ENCODE measurements around the gene MPPED1.

Gene MPPED1

DNA sequence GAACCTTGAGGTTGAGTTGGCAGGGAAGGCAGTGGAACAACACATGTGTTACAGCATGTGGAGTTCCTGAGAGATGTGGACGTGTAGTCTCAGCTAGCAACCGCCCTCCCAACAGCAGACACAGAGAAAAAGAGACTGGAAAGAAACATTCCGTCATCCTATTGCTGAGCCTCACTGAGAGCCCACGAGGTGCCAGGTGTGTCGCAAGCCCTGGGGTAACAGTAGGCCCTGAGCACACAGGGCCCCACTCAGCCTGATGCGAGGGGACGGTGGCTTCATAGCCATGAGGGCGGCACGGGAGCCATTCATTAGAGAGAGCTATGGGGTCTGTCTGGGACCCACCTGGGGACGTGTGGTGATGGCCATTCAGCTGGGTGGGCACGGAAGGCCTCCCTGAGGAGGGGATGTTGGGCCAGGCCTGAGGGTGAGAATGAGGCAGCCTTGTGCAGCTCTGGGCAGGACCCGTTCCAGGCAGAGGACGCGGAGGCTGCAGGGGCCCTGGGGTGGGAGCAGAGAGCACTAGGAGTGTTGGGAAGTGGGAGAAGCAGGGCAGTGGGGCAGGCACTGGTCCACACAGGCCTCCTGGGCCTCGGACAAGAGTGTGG lies 26.2 kb downstream of the MPPED1 start:
- TF ChIP-seq CTCF (conservative IDR thresholded peaks at IDR 0.05) (no peak), ZFX (IDR thresholded peaks at IDR 0.05) (no peak)
- H3K27ac ChIP-seq = no peak overlapping the region

- H3K27ac ChIP-seq = no peak overlapping the region
- TF ChIP-seq ZFX (IDR thresholded peaks at IDR 0.05) (no peak), CTCF (conservative IDR thresholded peaks at IDR 0.05) (no peak)
These were observed 27.0 kb downstream of the MPPED1 start for GRCh38 chr22:43438666-43439347.

DNA sequence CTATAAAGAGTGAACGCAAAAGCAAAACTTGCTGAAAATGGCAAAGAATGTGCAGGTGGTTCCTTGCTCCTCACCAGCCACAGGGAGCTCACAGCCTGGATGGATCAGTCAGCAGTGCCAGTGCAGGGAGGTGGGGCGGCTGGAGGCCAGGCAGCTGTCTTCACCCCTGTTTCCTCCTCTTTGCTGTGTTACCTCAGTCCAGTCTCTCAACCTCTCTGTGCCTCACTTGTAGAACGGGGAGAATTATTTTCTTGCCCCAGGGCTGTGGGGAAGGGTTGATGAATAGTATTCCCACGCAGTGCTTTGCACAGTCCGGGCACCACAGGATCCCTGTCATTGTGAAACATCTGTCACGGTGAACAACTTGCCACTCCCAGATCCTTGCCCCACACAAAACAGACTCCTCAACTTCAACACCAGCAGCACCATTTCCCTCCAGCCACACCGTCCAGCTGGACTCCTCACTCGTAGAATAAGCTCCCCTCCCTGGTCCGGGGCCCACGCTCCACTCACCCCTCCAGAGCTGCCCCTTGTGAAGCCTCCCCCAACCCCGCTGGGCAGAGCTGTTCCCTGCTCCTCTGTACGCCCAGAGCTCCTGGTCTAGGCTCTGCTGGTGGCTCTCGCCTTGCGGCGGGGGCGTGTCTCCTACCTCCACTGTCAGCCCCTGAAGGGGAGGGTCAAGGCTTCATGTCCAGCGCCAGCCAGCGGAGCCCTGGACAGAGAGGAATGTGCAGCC lies 27.7 kb downstream of the MPPED1 start:
- TF ChIP-seq CTCF (conservative IDR thresholded peaks at IDR 0.05) (no peak), ZFX (IDR thresholded peaks at IDR 0.05) (no peak)
- H3K27ac ChIP-seq = no peak overlapping the region

DNA sequence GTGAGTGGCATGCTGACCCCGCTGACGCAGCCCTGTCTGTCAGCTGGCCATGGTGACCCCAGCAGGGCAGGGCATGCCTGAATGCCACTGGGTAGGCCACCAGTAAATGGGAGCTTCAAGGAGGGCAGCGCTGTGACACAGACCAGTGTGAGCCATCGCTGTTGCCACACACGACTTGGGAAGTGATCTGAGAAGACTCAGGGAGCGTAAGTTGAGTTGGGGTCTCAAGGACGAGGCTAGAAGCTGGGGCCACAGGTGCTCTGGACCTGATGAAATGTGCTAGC lies 28.2 kb downstream of the MPPED1 start:
- TF ChIP-seq CTCF (conservative IDR thresholded peaks at IDR 0.05) = no peak
- no peak for TF ChIP-seq ZFX (IDR thresholded peaks at IDR 0.05)

DNA sequence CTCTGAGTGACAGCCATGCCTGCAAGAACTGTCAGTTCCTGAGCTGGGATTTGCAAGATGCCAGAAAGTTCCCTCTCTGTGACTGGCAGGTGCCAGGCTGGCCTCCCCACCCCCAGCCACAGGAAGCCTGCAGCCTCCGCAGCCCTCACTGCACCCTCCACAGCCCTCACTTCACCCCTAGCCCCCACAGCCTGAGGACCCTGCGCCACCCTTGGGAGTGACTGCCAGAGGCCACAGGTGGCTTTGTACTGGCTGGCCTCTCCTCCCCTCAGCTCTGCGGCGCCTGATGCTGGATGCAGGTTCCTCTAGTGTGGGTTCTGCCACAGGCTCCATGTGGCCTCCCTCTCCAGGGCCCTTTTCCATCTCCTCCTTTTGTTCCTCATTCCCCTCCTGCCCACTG lies 28.7 kb downstream of the MPPED1 start:
- no peak overlapping the region for H3K27ac ChIP-seq
- no peak for TF ChIP-seq CTCF (conservative IDR thresholded peaks at IDR 0.05)
- no peak for TF ChIP-seq ZFX (IDR thresholded peaks at IDR 0.05)

More for the DNA sequence above, 28.2 kb downstream of the MPPED1 start:
- H3K27ac ChIP-seq = no peak overlapping the region

DNA sequence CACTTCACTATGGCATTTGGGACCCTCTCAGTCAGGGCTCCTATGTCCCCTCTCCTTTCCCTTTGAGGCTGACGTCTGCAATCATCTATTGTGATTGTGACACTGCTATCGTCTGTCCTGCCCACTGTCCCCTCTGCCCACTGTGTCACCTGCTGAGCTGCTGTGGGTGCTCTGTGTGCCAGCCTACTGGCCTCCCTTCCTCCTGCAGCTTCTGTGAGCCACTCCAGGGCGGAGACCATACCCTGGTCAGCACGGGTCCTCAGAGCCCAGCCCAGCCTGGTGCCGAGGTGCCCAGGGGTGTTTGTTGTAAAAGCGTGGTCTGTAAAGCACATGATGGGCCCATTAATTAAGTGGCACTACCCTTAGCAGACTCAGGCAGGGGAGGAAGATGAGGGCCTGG lies 29.4 kb downstream of the MPPED1 start:
- TF ChIP-seq CTCF (conservative IDR thresholded peaks at IDR 0.05) (no peak), ZFX (IDR thresholded peaks at IDR 0.05) (no peak)
- H3K27ac ChIP-seq = no peak overlapping the region

- TF ChIP-seq CTCF (conservative IDR thresholded peaks at IDR 0.05) (no peak), ZFX (IDR thresholded peaks at IDR 0.05) (no peak)
- H3K27ac ChIP-seq = no peak overlapping the region
These were observed 29.9 kb downstream of the MPPED1 start for GRCh38 chr22:43441751-43442150.

Data from C4-2B (cell line).